Measurements from ENCODE around the gene CDH23. TPM values are rescaled to one million over a fixed set of nuclear protein-coding genes. Genes with fewer than 3 reads are reported as not detected.

The CDH23 gene
- total and polyA plus RNA-seq, 10 of the 15 experiments (the other 5 are each of a cell fraction or from before 2014, with no cell fraction given), result 0.09 to 0.40 (median 0.15) TPM; not detected in 1

DNA sequence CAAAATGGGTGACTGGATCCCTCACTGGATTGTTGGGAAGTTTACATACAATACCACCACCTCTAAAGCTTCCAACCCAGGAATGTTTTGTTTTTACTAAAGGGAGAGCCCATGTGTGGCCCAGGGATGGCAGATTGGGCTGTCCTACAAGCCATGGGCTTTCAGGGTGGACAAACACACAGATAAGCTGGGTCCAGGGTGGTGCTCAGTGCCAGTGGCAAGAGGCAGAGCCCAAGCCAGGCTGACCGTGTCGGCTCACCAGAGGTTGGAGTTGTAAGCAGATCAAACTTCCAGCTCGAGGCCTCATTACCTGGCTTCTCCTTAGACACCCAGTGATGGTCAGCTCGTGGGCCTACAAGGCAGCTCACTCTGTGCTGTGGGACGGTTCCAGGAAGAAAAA, 52.3 kb downstream of the CDH23 start (continued):
- TF ChIP-seq, protein P1, sequence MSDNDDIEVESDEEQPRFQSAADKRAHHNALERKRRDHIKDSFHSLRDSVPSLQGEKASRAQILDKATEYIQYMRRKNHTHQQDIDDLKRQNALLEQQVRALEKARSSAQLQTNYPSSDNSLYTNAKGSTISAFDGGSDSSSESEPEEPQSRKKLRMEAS (IDR thresholded peaks at IDR 0.05; ENCODE audit: low read depth, low read length), result no peak
- TF ChIP-seq MEF2B (IDR thresholded peaks at IDR 0.05; ENCODE audit: partially characterized antibody, poor library complexity, severe bottlenecking), result no peak
- no peak for TF ChIP-seq KAT2A (conservative IDR thresholded peaks at IDR 0.05; ENCODE audit: control insufficient read depth, low read depth, low read length)

DNA sequence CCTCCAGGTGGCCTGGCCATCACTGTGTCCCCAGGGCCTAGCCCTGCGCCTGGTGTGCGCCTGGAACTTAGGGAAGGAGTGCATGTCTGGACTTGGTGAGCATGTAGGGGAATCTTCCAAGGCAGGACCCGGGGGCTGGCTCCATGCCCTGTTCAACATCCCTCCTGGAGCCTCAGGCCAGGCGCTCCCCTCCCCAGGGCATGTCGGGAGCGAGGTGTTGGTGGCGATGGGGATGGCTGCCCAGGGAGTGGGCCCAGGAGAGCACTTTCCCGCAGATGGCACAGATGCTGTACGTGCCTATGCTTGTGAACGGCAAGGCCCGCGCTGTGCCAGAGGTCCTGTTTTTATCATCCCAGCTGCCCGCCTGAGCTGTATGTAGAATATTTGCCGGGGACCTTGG, 55.0 kb downstream of the CDH23 start:
- intact Hi-C loops (cut with micrococcal nuclease; ENCODE audit: unreplicated experiment), result no loop called here
- Histone ChIP-seq H3K9me3 (replicated peaks; ENCODE audit: control insufficient read depth, insufficient read depth, low read length) (no peaks in the 10 kb centered on the region), H3K36me3 (ENCODE audit: control insufficient read depth in 2 of 2, insufficient read depth in 2 of 2, low read length in 1 of 2) (no peaks in the 10 kb centered on the region), H3K27ac (ENCODE audit: control insufficient read depth, insufficient read depth) (no peak overlapping the region), H3K4me3 (no peak overlapping the region), H4K20me1 (ENCODE audit: control insufficient read depth, insufficient read depth) (no peaks in the 10 kb centered on the region), H3K9ac (ENCODE audit: control insufficient read depth, insufficient read depth, low read length) (no peak overlapping the region), H3K4me1 (ENCODE audit: control insufficient read depth, insufficient read depth, low read length) (no peaks in the 10 kb centered on the region), H3K79me2 (ENCODE audit: control insufficient read depth, insufficient read depth, low read length) (no peaks in the 10 kb centered on the region), H3K27me3 (replicated peaks in 1 of 2; ENCODE audit: control insufficient read depth in 2 of 2, insufficient read depth in 2 of 2, low read length in 1 of 2) (peaks cover 0 to 2% of the 10 kb centered on the region in 2 experiments; a peak in 3 of 4 replicates), H2AFZ (ENCODE audit: control insufficient read depth, low read depth, low read length) (no peak overlapping the region), H3K4me2 (ENCODE audit: control insufficient read depth, insufficient read depth) (no peak overlapping the region)
- TF ChIP-seq KLF5 (IDR thresholded peaks at IDR 0.05; ENCODE audit: partially characterized antibody), result no peak
- FAIRE-seq (no peak), DNase-seq (ENCODE audit: low read depth, low spot score) (no peak), ATAC-seq (no peak)
- no TSS peak for BruUV-seq (replicated peaks)
- ChIA-PET SMC1A (ENCODE audit: uncharacterized antibody, unreplicated experiment) (no interaction called here), CTCF (no interaction called here), POLR2A (no interaction called here), RAD21 (ENCODE audit: unreplicated experiment) (no interaction called here)
- 47% methylated on average over 13 of the region's 14 CpGs for WGBS (ENCODE audit: insufficient coverage, insufficient replicate concordance, low lambda C conversion rate, missing lambda C conversion rate)
- in situ Hi-C loops (cut with MboI), result no loop called here

GRCh38 chr10:71453186-71453585, 56.5 kb downstream of the CDH23 start:
- H3K9ac ChIP-seq (ENCODE audit: control insufficient read depth, insufficient read depth, low read length), result no peak overlapping the region
- H3K4me3 ChIP-seq, result no peak overlapping the region
- no peak overlapping the region for H3K4me2 ChIP-seq (ENCODE audit: control insufficient read depth, insufficient read depth)
- DNase-seq (ENCODE audit: low read depth, low spot score), result no peak
- no peaks in the 10 kb centered on the region for H3K79me2 ChIP-seq (ENCODE audit: control insufficient read depth, insufficient read depth, low read length)
- RAD21 ChIA-PET (ENCODE audit: unreplicated experiment), result no interaction called here
- no peak for FAIRE-seq
- H3K36me3 ChIP-seq (ENCODE audit: control insufficient read depth in 2 of 2, insufficient read depth in 2 of 2, low read length in 1 of 2), result no peaks in the 10 kb centered on the region
- intact Hi-C loops (cut with micrococcal nuclease; ENCODE audit: unreplicated experiment) (no loop called here), in situ Hi-C loops (cut with MboI) (no loop called here)
- no peak for TF ChIP-seq RBBP5 (conservative IDR thresholded peaks at IDR 0.05)
- no peak for TF ChIP-seq ZNF217 (IDR thresholded peaks at IDR 0.05)
- TF ChIP-seq HCFC1 (IDR thresholded peaks at IDR 0.05; ENCODE audit: low read length), result no peak
- TF ChIP-seq RAD51 (IDR thresholded peaks at IDR 0.05), result no peak
- no peak for TF ChIP-seq IKZF1 (conservative IDR thresholded peaks at IDR 0.05)
- SMC1A ChIA-PET (ENCODE audit: uncharacterized antibody, unreplicated experiment), result no interaction called here
- H3K9me3 ChIP-seq (replicated peaks; ENCODE audit: control insufficient read depth, insufficient read depth, low read length), result no peaks in the 10 kb centered on the region
- POLR2A ChIA-PET, result no interaction called here
- H3K27me3 ChIP-seq (replicated peaks in 1 of 2; ENCODE audit: control insufficient read depth in 2 of 2, insufficient read depth in 2 of 2, low read length in 1 of 2), result peaks cover 0 to 2% of the 10 kb centered on the region in 2 experiments; a peak in 3 of 4 replicates
- BruUV-seq (replicated peaks), result no TSS peak
- WGBS (ENCODE audit: insufficient coverage, insufficient replicate concordance, low lambda C conversion rate, missing lambda C conversion rate), result 38% methylated on average over 12 of the region's 12 CpGs
- no peaks in the 10 kb centered on the region for H4K20me1 ChIP-seq (ENCODE audit: control insufficient read depth, insufficient read depth)
- H2AFZ ChIP-seq (ENCODE audit: control insufficient read depth, low read depth, low read length), result no peak overlapping the region
- ATAC-seq, result no peak
- H3K4me1 ChIP-seq (ENCODE audit: control insufficient read depth, insufficient read depth, low read length), result no peaks in the 10 kb centered on the region
- CTCF ChIA-PET, result no interaction called here
- H3K27ac ChIP-seq (ENCODE audit: control insufficient read depth, insufficient read depth), result no peak overlapping the region

Measured in GM12878 (cell line).